Skeletal muscle tissue (tissue), 4 donors: Measurements from ENCODE around the gene TNIK. TPM values are rescaled to one million over a fixed set of nuclear protein-coding genes. Genes with fewer than 3 reads are reported as not detected.

Source experiments
- H3K27ac ChIP-seq: one replicate; pipeline ENCODE4 v1.7.0; 2013; ENCODE audit warnings: mild to moderate bottlenecking, low read depth, low read length, inconsistent platforms
- H3K27me3 ChIP-seq, 3 donors: one replicate each; pipeline ENCODE4 v1.7.0; 2013; ENCODE audit warnings: low read length in 3 of 3; ENCODE audit not compliant: control insufficient read depth in 3 of 3, insufficient read depth in 3 of 3
- H3K36me3 ChIP-seq, 3 donors: one replicate each; pipeline ENCODE4 v1.7.0; 2013; ENCODE audit warnings: low read length in 3 of 3; ENCODE audit not compliant: control insufficient read depth in 3 of 3, insufficient read depth in 3 of 3
- H3K4me1 ChIP-seq, 3 donors: one replicate each; pipeline ENCODE4 v1.7.0; 2013; ENCODE audit warnings: low read length in 3 of 3, mild to moderate bottlenecking in 3 of 3; ENCODE audit not compliant: control insufficient read depth in 3 of 3, insufficient read depth in 3 of 3
- H3K4me3 ChIP-seq, 3 donors: one replicate each; pipeline ENCODE4 v1.7.0; 2013; ENCODE audit warnings: low read length in 3 of 3
- H3K9ac ChIP-seq, 3 donors: one replicate each; pipeline ENCODE4 v1.7.0; 2013; ENCODE audit warnings: low read length in 3 of 3, mild to moderate bottlenecking in 3 of 3, moderate library complexity in 2 of 3, low read depth in 1 of 3
- H3K9me3 ChIP-seq, 3 donors: one replicate each; pipeline ENCODE4 v1.7.0; 2013; ENCODE audit warnings: low read length in 3 of 3; ENCODE audit not compliant: control insufficient read depth in 3 of 3
- total RNA-seq: library from RNA; depleted of rRNA; stranded (reverse); fragments of >200 nt; gene quantifications from one replicate; pipeline ENCODE4 v1.2.3, GENCODE V29; 2014
- donor health status: Osteomylitis.

Gene TNIK
- total RNA-seq, 1 donor from 2014 or later, result 31.3 TPM

- Histone ChIP-seq H3K36me3 (no peaks in the 10 kb centered on the region), H3K4me1 (peaks cover 11 to 22% (median 21%) of the 10 kb centered on the region in 3 donors), H3K9ac (no peak overlapping the region), H3K4me3 (no peak overlapping the region), H3K27me3 (no peaks in the 10 kb centered on the region), H3K9me3 (no peaks in the 10 kb centered on the region), H3K27ac (no peak overlapping the region)
Observed at GRCh38 chr3:171416061-171416460, 44.1 kb downstream of the TNIK start.

- Histone ChIP-seq H3K4me3 (no peak overlapping the region), H3K27me3 (no peaks in the 10 kb centered on the region), H3K27ac (no peak overlapping the region), H3K9ac (no peak overlapping the region), H3K4me1 (peaks cover 11 to 22% (median 21%) of the 10 kb centered on the region in 3 donors), H3K9me3 (no peaks in the 10 kb centered on the region), H3K36me3 (no peaks in the 10 kb centered on the region)
Observed at GRCh38 chr3:171415070-171415469, 45.1 kb downstream of the TNIK start.

- H3K9me3 ChIP-seq, result no peaks in the 10 kb centered on the region
- no peaks in the 10 kb centered on the region for H3K36me3 ChIP-seq
- no peaks in the 10 kb centered on the region for H3K27me3 ChIP-seq
- no peak overlapping the region for H3K27ac ChIP-seq
- H3K9ac ChIP-seq, result no peak overlapping the region
- peaks cover 9 to 18% (median 17%) of the 10 kb centered on the region in 3 donors for H3K4me1 ChIP-seq
- no peak overlapping the region for H3K4me3 ChIP-seq
Observed at GRCh38 chr3:171412473-171412872, 47.7 kb downstream of the TNIK start.

- Histone ChIP-seq H3K4me1 (peaks cover 9 to 17% (median 17%) of the 10 kb centered on the region in 3 donors), H3K9ac (no peak overlapping the region), H3K27ac (no peak overlapping the region), H3K27me3 (no peaks in the 10 kb centered on the region), H3K36me3 (no peaks in the 10 kb centered on the region), H3K9me3 (no peaks in the 10 kb centered on the region), H3K4me3 (no peak overlapping the region)
Observed at GRCh38 chr3:171412054-171412453, 48.2 kb downstream of the TNIK start.

- no peak overlapping the region for H3K9ac ChIP-seq
- peaks cover 8 to 14% (median 10%) of the 10 kb centered on the region in 3 donors for H3K4me1 ChIP-seq
- no peaks in the 10 kb centered on the region for H3K36me3 ChIP-seq
- H3K9me3 ChIP-seq, result no peaks in the 10 kb centered on the region
- H3K4me3 ChIP-seq, result no peak overlapping the region
- no peaks in the 10 kb centered on the region for H3K27me3 ChIP-seq
- no peak overlapping the region for H3K27ac ChIP-seq
Observed at GRCh38 chr3:171410186-171410585, 50.0 kb downstream of the TNIK start.

GRCh38 chr3:171407759-171408158 lies 52.4 kb downstream of the TNIK start:
- H3K36me3 ChIP-seq, result no peaks in the 10 kb centered on the region
- H3K27me3 ChIP-seq, result no peaks in the 10 kb centered on the region
- no peaks in the 10 kb centered on the region for H3K9me3 ChIP-seq
- H3K27ac ChIP-seq, result no peak overlapping the region
- no peak overlapping the region for H3K4me3 ChIP-seq
- H3K4me1 ChIP-seq, result peaks cover 8 to 13% (median 11%) of the 10 kb centered on the region in 3 donors
- H3K9ac ChIP-seq, result no peak overlapping the region

- Histone ChIP-seq H3K9ac (peak overlapping the region in 1 of 3 donors; percentile 28), H3K4me1 (peaks cover 16 to 18% (median 18%) of the 10 kb centered on the region in 3 donors), H3K27ac (no peak overlapping the region), H3K36me3 (no peaks in the 10 kb centered on the region), H3K4me3 (no peak overlapping the region), H3K9me3 (no peaks in the 10 kb centered on the region), H3K27me3 (no peaks in the 10 kb centered on the region)
Observed at GRCh38 chr3:171404376-171404967, 55.7 kb downstream of the TNIK start.

- no peak overlapping the region for H3K4me3 ChIP-seq
- H3K27me3 ChIP-seq, result no peaks in the 10 kb centered on the region
- H3K9ac ChIP-seq, result no peak overlapping the region
- peaks cover 24 to 33% (median 27%) of the 10 kb centered on the region in 3 donors for H3K4me1 ChIP-seq
- H3K36me3 ChIP-seq, result no peaks in the 10 kb centered on the region
- H3K9me3 ChIP-seq, result no peaks in the 10 kb centered on the region
- no peak overlapping the region for H3K27ac ChIP-seq
Observed at GRCh38 chr3:171402281-171402680, 57.9 kb downstream of the TNIK start.

- H3K4me3 ChIP-seq, result no peak overlapping the region
- no peak overlapping the region for H3K9ac ChIP-seq
- H3K4me1 ChIP-seq, result peaks cover 26 to 37% (median 27%) of the 10 kb centered on the region in 3 donors
- H3K27me3 ChIP-seq, result no peaks in the 10 kb centered on the region
- no peaks in the 10 kb centered on the region for H3K9me3 ChIP-seq
- H3K36me3 ChIP-seq, result no peaks in the 10 kb centered on the region
- H3K27ac ChIP-seq, result no peak overlapping the region
Observed at GRCh38 chr3:171401432-171401831, 58.8 kb downstream of the TNIK start.

- H3K4me1 ChIP-seq, result peaks cover 24 to 35% (median 27%) of the 10 kb centered on the region in 3 donors
- no peaks in the 10 kb centered on the region for H3K36me3 ChIP-seq
- no peak overlapping the region for H3K27ac ChIP-seq
- no peak overlapping the region for H3K4me3 ChIP-seq
- no peaks in the 10 kb centered on the region for H3K9me3 ChIP-seq
- no peaks in the 10 kb centered on the region for H3K27me3 ChIP-seq
- no peak overlapping the region for H3K9ac ChIP-seq
Observed at GRCh38 chr3:171399842-171400241, 60.4 kb downstream of the TNIK start.
